Measurements from ENCODE around the gene GATAD1.
"Not testable (repeated sequence)": the region's sequence is repeated elsewhere in the genome, so short reads cannot be mapped to it uniquely, and the experiment has no call there.

GATAD1 gene

GRCh38 chr7:92436612-92437445 lies 10.5 kb upstream of the GATAD1 start:
- no peak for DNase-seq (ENCODE audit: low read depth in 2 of 2)

GRCh38 chr7:92437956-92438491 lies 9.3 kb upstream of the GATAD1 start:
- DNase-seq (ENCODE audit: low read depth in 2 of 2): no peak

DNA sequence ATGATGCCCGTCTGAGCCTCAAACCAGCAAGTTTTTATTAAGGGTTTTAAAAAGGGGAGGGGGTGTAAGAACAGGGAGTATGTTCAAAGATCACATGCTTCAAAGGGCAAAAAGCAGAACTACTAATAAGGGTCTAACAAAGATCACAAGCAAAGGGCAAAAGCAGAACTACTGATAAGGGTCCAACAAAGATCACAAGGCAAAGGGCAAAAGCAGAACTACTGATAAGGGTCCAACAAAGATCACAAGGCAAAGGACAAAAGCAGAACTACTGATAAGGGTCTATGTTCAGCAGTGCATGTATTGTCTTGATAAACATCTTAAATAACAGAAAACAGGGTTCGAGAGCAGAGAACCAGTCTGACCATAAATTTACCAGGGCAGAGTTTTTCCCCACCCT lies 4.6 kb upstream of the GATAD1 start:
- DNase-seq (ENCODE audit: low read depth in 2 of 2): not testable (repeated sequence)

DNA sequence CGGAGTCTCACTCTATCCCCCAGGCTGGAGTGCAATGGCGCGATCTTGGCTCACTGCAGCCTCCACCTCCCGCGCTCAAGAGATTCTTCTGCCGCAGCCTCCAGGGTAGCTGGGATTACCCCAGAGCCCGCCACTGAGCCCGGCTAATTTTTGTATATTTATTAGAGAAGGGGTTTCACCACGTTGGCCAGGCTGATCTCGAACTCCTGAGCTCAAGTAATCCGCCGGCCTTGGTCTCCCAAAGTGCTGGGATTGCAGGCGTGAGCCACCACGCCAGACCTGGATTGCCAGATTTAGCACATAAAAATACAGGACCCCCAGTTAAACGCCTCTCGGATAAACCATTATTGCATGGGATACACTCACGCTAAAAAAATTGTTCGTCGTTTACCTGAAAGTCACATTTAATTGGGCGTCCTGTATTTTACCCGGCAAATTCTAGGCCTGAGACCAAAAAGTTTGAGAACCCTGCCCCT lies 375 bp upstream of the GATAD1 start:
- DNase-seq (ENCODE audit: low read depth in 2 of 2): no peak

DNA sequence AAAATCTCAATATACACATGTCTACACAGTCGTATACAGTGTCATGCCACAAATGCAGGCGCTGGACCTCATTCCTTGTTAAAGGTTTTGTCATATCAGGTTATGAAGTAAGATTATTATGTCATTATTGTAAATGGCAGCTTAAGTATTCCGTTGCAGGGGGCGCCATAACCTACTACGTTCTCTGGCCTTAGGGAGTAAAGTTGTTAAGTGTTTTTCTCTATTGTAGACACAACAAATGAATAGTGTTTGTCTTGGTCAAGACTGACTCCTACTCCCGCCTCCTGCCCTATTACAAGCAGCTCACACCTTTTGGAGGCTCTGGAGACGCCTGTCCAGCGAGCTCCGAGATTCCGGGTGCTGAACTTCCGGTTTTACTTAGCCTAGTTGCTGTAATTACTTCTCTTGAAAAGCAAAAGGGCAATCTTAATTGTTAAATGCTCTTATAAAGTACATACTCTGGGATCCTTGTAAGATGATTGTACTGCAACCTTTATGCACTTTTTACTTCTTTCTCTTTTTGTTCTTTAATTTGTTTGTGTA lies 994 bp downstream of the GATAD1 start:
- DNase-seq (ENCODE audit: low read depth in 2 of 2): peak; percentile 7 to 24

DNA sequence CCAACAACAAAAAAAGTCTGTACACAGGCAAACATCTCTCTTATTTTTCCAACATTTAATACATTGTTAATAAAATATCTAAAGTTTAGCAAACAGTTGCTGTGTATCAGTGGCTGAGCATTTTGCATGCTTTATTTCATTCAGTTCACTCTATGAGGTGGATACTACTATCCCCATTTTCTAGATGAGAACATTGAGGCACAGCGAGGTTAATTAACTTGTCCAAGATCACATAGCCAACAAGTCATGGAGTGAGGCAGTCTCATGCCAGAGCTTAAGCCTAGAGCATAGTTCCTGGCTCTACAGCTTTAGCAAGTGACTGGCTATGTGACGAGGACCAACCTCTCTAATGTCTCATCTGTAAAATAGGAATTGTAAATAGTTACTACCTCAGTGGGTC lies 4.4 kb downstream of the GATAD1 start:
- no peak for DNase-seq (ENCODE audit: low read depth in 2 of 2)

GRCh38 chr7:92456236-92456635 lies 9.0 kb downstream of the GATAD1 start:
- DNase-seq (ENCODE audit: low read depth in 2 of 2): no peak

DNA sequence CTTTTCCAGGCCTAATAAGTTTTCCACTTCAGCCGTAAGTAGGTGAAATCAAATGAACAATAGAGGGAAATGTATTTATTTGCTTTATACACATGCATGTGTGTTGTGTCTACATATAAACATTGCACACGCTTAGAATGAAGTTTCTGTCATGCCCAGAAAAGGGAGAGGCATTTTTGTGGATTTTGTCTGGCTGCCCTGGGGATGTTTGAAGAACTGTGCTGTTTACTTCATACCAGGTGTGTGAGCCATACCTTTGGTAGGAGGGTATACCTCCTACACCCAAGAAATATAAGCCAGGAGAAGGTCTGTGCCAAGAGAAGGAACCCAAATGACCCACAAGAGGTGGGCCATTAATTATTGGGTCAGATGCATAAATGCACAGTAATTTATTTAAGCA lies 12.8 kb downstream of the GATAD1 start:
- DNase-seq (ENCODE audit: low read depth in 2 of 2): no peak

DNA sequence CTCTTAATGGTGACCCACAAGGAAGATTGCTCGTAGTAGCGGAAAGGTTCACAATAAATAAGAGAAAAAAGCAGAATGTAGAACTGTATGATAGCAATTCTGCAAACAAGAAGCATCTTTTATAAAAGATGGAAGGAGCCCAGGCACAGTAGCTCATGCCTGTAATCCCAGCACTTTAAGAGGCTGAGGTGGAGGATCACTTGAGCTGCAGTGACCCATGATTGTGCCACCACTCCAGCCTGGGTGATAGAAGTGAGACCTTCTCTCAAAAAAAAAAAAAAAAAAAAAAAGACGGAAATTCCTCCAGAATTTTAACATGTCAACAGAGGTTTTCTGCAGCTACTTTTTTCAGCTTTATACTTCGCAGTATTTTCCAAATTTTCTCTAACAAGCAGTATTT lies 13.2 kb downstream of the GATAD1 start:
- no peak for DNase-seq (ENCODE audit: low read depth in 2 of 2)

- DNase-seq (ENCODE audit: low read depth in 2 of 2): no peak
Measured at GRCh38 chr7:92461027-92462003, 14.0 kb downstream of the GATAD1 start.

DNA sequence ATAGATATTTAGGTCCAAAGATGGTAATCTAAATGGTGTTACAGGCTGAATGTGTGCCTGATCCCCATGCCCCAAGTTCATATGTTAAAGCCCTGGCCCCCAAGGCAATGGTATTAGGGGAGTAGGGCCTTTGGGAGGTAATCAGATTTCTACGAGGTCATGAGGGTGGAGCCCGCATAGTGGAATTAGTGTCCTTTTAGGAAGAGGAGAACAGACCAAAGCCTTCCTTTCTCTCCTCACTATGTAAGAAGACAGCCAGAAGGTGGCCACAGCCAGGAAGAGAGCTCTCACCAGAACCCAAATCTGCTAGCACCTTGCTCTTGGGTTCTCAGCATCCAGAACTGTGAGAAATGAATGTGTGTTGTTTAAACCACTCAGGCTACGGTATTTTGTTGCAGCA lies 15.3 kb downstream of the GATAD1 start:
- DNase-seq (ENCODE audit: low read depth in 2 of 2): no peak

DNA sequence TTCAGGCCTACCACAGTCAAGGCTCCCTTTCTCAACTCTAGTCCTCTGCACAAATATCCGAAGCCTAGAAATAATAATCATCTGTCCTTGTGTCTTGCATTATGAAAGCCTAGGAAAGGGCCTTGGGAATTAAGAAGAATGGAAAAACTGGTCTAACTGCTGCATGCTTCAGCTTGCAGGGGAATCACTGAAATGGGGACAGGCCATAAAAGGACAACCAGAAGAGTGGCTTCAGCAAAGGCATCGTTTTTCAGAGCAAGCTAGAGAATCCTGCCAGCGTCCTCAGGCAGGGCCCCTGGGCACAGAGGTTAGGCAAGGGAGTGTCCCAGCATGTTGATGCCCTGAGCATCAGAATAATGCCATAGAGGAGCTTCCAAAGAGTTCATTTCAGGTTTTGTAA lies 17.2 kb downstream of the GATAD1 start:
- DNase-seq (ENCODE audit: low read depth in 2 of 2): no peak

- DNase-seq (ENCODE audit: low read depth in 2 of 2): no peak
Measured at GRCh38 chr7:92466682-92467081, 19.4 kb downstream of the GATAD1 start.

DNA sequence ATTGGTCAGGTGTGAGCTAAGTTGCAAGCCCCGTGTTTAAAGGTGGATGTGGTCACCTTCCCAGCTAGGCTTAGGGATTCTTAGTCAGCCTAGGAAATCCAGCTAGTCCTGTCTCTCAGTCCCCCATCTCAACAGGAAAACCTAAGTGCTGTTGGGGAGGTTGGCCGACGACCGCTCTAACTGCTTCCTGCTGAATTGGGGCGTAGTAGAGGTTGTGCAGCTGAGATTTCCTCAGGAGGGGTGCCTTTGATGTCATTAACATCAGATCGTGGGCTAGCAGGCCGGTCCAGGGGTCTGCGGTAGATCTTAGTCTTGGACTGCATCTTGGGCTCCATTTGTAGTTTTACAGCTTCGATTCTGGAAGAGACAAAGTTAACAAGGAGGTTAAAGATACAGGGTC lies 21.3 kb downstream of the GATAD1 start:
- DNase-seq (ENCODE audit: low read depth in 2 of 2): not testable (repeated sequence)

- DNase-seq (ENCODE audit: low read depth in 2 of 2): not testable (repeated sequence)
Measured at GRCh38 chr7:92473989-92474388, 26.7 kb downstream of the GATAD1 start.

DNA sequence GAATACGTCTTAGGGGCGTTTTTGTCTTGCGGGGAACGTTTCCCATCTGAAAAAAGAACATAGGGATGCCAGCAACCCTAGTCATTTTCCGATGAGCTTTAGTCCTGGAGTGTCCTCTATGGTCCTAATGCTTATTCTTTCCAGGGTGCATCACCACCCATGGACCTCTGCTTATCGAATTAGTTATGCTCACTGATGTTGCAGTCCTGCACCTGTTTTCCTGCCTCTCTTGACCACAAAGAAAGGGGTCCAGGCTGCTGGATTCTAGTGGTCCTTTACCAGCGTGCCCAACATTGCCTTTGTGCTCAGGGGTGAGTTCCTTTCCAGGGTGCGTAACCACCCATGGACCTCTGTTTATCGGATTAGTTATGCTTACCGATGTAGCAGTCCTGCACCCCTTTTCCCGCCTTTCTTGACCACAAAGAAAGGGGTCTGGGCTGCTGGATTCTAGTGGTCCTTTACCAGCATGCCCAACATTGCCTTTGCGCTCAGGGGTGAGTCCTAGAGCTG lies 28.0 kb downstream of the GATAD1 start:
- DNase-seq (ENCODE audit: low read depth in 2 of 2): not testable (repeated sequence)

- DNase-seq (ENCODE audit: low read depth in 2 of 2): not testable (repeated sequence)
Measured at GRCh38 chr7:92475851-92476590, 28.7 kb downstream of the GATAD1 start.

DNA sequence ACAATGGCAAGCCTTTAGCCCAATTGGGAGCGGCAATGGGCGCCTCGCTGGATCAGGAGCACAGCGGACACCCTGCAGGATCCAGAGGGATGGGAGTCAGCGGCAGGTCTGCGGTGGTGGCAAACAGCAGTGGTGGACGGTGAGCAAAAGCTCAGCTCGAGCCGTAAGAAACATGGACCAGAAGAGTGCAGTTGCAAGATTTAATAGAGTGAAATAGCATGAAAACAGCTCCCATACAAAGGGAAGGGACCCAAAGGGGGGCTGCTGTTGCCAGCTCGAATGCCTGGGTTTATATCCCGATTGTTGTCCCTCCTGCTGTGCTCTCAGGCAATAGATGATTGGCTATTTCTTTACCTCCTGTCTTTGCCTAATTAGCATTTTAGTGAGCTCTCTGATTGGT lies 30.4 kb downstream of the GATAD1 start, which contains the start of gene ERVW-1:
ERVW-1 (minus strand) TSS at position 266 of the 400 bp plus-strand sequence. CDS start 7,565 bp downstream, outside the sequence.
- DNase-seq (ENCODE audit: low read depth in 2 of 2): not testable (repeated sequence)

DNA sequence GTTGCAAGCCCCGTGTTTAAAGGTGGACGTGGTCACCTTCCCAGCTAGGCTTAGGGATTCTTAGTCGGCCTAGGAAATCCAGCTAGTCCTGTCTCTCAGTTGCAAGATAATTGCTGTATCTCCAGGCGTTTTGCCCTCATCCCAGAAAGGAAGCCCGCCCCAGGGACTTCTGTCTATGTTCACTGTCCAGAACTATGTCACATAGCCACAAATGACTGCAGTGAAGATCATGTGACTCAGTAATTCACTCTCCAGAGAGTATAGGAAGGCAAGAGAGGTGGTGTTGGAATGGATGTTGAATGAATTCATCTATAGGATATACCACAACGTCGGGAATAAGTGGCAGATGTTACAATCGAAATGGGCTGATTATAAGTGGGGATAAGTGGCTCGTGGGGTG lies 30.8 kb downstream of the GATAD1 start:
- no peak for DNase-seq (ENCODE audit: low read depth in 2 of 2)

DNA sequence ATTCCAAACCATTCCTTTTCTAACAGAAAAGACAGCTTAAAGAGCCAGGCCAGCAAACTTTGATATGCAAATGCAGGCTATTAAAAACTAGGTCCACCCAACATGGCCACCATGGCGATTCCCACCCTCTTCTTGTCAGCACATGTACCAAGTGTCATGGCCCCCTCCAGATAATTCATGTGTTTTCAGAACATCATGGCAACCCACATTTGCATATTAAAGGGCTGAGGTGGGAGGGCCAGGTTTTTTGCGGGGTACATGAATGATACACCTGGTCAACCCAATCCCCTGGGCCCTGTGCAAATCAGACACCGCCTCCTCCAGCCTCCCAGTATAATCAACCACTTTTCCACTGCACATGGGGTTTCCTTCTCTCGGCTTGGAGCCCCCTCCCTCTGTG lies 31.4 kb downstream of the GATAD1 start:
- no peak for DNase-seq (ENCODE audit: low read depth in 2 of 2)

GRCh38 chr7:92479146-92479545 lies 31.9 kb downstream of the GATAD1 start:
- DNase-seq (ENCODE audit: low read depth in 2 of 2): not testable (repeated sequence)
